GM19324 (cell line): Measurements from ENCODE around the gene CCNY.

Experiments
- ATAC-seq: cut with Tn5 transposase; IDR thresholded peaks from one replicate; pipeline ENCODE4 v1.9.1; 2021; ENCODE audit warnings: mild to moderate bottlenecking, moderate library complexity; ENCODE audit not compliant: unreplicated experiment, low FRiP score

The CCNY gene

GRCh38 chr10:35423505-35424306 lies 87.4 kb downstream of the CCNY start:
- no peak for ATAC-seq

DNA sequence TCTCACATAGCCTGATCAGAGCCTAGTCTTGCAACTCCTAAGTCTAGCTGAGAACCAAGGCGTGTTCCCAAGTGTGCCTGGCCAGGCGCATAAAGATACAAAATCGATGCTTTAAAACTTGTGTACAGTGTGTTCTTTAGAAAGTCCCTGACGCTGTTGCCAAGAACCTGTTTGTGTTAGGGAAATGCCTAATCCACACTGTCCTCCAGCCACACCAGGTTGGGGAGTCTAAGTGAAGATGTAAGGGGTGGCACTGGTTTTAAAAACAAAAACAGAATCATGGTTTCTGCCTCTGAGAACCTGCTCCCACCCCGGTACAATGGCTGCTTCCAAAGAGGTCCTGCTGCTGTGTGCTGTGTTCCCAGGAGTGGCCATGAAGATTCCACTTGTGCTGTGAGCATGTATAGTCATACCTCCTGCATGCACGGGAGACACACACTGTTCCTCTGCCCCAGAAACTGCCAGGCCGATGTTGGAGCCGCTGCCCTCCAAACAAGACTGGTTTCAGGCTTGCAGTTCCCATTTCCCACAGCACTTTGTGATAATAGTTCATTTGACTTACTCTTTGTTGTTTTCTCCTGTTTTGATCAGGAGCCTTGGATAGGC lies 88.5 kb downstream of the CCNY start:
- ATAC-seq = no peak

DNA sequence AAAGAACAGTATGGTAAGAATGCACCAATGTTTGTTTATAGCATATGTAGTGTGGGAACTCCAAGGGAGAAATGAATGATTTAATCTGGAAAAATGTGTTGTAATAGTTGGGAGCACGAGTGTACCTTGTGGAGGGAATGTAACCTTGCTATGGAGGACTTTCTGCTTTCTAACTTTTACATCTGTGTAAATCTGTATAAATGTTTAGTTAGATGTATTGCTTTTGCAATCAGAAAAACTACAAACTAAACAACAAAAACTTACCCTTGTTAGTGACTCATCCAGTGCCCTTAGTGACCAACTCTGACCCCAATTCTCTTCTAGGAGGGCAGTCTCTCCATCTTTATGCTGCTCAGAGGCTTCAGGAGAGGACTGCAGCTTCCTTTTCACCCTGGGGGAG lies 89.3 kb downstream of the CCNY start:
- no peak for ATAC-seq

GRCh38 chr10:35426657-35427056 lies 90.3 kb downstream of the CCNY start:
- no peak for ATAC-seq

DNA sequence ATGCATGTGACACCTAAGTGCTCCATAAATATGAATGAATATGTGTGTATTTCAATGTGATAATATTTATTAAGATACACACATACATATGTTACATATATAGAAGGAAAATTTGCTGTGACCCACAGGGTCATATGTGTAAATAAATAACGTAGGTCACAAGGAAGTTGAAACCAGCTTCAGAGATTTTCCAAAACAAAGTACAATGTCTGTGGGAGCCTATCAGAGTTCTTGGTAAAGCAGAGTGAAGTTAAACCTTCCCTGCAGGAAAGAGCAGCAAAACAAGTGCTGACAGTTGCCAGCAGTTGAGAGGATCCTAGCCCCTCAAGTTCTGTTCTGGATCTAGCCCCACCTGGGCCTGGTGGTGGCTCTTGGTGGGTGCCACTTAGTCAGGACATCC lies 91.2 kb downstream of the CCNY start:
- ATAC-seq = no peak

- no peak for ATAC-seq
These were observed 92.2 kb downstream of the CCNY start for GRCh38 chr10:35428521-35428920.

DNA sequence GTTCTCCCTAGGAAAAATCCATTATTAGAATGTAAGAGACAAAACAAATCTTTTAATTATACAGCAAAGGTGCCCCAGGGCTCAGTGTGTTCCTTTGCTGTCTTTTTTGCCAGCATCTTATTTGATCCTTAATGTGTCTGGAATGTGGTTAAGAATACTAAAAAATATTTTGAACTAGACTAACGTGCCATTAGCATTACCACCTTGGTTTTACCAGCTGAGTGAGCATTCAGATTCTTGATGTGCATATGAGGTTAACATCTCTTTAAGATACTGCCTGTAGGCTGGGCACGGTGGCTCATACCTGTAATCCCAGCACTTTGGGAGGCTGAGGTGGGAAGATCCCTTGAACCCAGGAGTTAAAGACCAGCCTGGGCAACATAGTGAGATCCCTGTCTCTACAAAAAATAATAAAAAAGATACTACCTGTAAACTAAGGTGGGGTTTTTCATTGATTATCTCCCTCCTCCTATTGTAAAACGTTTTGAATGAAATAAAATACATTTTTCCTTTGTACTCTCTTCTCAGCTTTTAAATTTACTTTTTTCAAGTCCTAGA lies 96.6 kb downstream of the CCNY start:
- ATAC-seq = no peak

- ATAC-seq = no peak
These were observed 97.6 kb downstream of the CCNY start for GRCh38 chr10:35433851-35434426.

DNA sequence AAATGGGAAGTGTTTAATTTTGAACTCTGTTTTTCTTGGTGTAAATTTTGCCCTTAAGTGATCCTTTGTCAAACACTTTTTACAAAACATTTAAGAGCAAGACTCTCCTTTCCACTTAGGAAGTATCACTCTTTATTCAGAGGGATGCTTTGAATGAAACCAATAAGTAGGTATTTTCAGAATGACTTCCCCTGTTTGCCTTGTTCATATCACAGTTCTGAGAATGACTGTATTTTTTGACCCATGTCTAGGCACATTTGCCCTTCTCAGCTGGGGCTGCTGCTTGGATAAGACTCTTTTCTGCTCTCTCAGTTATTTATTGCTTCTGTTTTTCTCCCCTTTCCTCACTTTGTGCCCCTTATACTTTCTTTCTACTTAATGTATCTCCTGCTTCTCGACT lies 98.2 kb downstream of the CCNY start:
- no peak for ATAC-seq

GRCh38 chr10:35435824-35436223 lies 99.5 kb downstream of the CCNY start:
- no peak for ATAC-seq

DNA sequence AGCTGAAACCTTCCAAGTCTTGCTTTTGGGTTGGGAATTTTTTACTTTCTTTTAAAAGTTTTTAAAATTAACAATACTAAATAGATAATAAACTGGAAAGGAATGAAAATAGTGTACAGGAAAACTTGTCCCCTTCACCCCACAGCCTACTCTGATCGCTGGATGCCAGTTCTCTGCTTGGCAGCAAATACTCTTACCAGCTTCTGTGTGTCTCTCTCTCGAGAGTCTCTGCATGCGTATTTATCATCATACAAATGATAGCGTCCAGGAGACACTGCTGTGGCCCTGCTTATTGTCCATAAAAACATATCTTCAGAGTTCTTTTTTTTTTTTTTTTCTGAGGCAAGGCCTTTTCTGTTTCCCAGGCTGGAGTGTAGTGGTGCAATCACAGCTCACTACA lies 101.5 kb downstream of the CCNY start:
- ATAC-seq = no peak

- no peak for ATAC-seq
These were observed 102.6 kb downstream of the CCNY start for GRCh38 chr10:35438718-35439571.

GRCh38 chr10:35440016-35440415 lies 103.7 kb downstream of the CCNY start:
- ATAC-seq = no peak

- ATAC-seq = no peak
These were observed 105.7 kb downstream of the CCNY start for GRCh38 chr10:35442028-35442427.

- ATAC-seq = no peak
These were observed 106.3 kb downstream of the CCNY start for GRCh38 chr10:35442592-35442991.

DNA sequence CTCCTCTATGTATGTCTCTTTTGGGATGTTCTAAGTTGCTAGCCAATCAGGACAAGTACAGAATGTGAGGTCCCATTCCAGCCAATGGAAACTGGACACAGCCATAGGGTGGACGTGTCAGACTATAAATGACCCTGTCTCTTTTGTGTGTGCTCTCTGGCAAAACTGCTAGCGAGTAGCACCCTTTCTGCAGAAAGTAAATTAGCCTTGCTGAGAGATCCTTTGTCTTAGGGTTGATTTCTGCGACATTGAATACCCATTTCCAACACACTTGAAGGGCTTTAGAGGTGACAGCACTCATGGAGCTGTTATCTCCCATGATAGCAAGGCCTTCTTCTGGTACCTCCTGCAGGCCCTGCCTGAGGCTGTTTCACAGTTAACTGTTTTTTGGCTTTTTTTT lies 107.5 kb downstream of the CCNY start:
- no peak for ATAC-seq

DNA sequence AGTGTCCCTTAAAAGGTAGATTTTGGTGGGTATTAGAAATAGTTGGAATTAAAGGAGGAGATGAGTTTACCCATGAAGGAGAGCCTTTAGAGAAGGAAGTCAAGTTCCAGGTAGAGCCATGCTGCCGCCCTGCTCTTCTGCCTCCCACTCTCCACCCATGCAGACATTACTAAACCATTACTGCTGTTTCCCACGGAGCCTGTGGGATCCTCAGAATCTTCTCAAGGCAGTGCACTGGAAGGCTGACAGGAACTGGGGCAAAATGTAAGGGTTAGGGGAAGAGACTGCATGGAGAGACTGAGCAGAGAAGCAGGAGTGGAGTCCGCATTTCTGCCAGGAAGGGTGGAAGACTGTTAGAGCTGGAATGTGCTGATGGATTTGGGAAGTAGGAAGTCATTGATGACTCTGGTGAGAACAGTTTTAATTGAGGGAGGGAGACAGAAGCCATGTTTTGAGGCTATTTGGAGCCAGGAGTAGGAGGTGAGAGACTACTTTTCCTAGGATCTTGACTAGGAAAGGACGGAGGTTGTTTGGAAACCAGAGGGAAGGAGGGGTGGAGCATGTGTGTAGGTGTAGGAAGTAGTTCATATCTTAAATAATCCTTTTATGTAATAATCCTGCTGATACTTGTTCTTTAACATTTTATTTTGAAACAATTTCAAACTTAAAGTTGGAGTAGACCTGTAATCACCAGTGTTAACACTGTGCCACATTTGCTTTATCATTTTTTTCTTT lies 109.0 kb downstream of the CCNY start:
- no peak for ATAC-seq

DNA sequence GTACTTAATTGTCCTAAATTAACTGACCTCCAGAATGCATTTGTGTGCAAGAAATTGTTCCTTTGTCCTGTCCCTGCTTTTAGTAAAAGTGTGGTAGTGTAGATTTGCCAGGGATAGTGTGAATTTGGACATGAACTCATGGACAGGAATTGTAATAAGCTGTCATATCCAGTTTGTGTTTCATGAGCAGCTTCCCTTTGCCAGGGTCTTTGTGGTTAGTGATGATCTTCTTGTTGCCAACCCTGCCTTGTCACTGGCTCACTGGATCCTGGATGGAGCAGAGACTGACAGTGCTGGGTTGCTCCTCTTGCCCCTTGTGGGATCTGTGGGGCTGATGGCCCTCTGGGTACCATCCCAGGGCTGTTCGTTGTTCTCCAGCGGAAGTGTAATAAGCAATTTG lies 110.1 kb downstream of the CCNY start:
- ATAC-seq = no peak

- no peak for ATAC-seq
These were observed 111.5 kb downstream of the CCNY start for GRCh38 chr10:35447693-35448407.
